NCI-H748 (cell line): ENCODE results near the gene HSPBP1.
"Not testable (repeated sequence)": the region's sequence is repeated elsewhere in the genome, so short reads cannot be mapped to it uniquely, and the experiment has no call there.

Source experiments
- DNase-seq: peaks from one replicate; lab custom pipeline; 2025; ENCODE audit not compliant: unreplicated experiment; lab: John Stamatoyannopoulos, UW

Gene HSPBP1

GRCh38 chr19:55241143-55241934 lies 38.6 kb downstream of the HSPBP1 start:
- no peak for DNase-seq

- DNase-seq, result no peak
These were observed 39.2 kb downstream of the HSPBP1 start for GRCh38 chr19:55240713-55241020.

GRCh38 chr19:55239004-55239403 lies 40.9 kb downstream of the HSPBP1 start:
- no peak for DNase-seq

- no peak for DNase-seq
These were observed 41.9 kb downstream of the HSPBP1 start for GRCh38 chr19:55238030-55238429.

- no peak for DNase-seq
These were observed 46.9 kb downstream of the HSPBP1 start for GRCh38 chr19:55232986-55233385.

- DNase-seq, result no peak
These were observed 47.7 kb downstream of the HSPBP1 start for GRCh38 chr19:55232286-55232602.

GRCh38 chr19:55231391-55232285 lies 48.3 kb downstream of the HSPBP1 start:
- no peak for DNase-seq

GRCh38 chr19:55230780-55231179 lies 49.1 kb downstream of the HSPBP1 start:
- DNase-seq, result no peak

GRCh38 chr19:55230329-55230728 lies 49.6 kb downstream of the HSPBP1 start:
- DNase-seq, result no peak

GRCh38 chr19:55229789-55230182 lies 50.1 kb downstream of the HSPBP1 start:
- no peak for DNase-seq

GRCh38 chr19:55229145-55229788 lies 50.6 kb downstream of the HSPBP1 start:
- no peak for DNase-seq

- DNase-seq, result no peak
These were observed 51.4 kb downstream of the HSPBP1 start, which contains the start of gene TMEM86B for GRCh38 chr19:55228403-55229031. Gene TMEM86B, minus strand, starts transcription at chr19:55228763. Its CDS starts 22 bp downstream, at chr19:55228741.

- no peak for DNase-seq
These were observed 51.9 kb downstream of the HSPBP1 start for GRCh38 chr19:55228015-55228391.

GRCh38 chr19:55227241-55228014 lies 52.5 kb downstream of the HSPBP1 start:
- DNase-seq, result no peak

GRCh38 chr19:55226788-55227187 lies 53.1 kb downstream of the HSPBP1 start:
- no peak for DNase-seq

- no peak for DNase-seq
These were observed 53.6 kb downstream of the HSPBP1 start for GRCh38 chr19:55226273-55226672.

- DNase-seq, result no peak
These were observed 54.4 kb downstream of the HSPBP1 start for GRCh38 chr19:55225415-55225958.

- DNase-seq, result not testable (repeated sequence)
These were observed 55.1 kb downstream of the HSPBP1 start for GRCh38 chr19:55224679-55225414.

- DNase-seq, result no peak
These were observed 55.8 kb downstream of the HSPBP1 start for GRCh38 chr19:55224038-55224665.
